ENCODE results near the gene ZNF224. TPM values are rescaled to one million over a fixed set of nuclear protein-coding genes. Genes with fewer than 3 reads are reported as not detected.

The ZNF224 gene
- total and polyA plus RNA-seq, 9 donors = 16.2 to 31.0 (median 24.1) TPM

- no peak for TF ChIP-seq CTCF (IDR thresholded peaks at IDR 0.05)
- no peak for TF ChIP-seq POLR2A (IDR thresholded peaks at IDR 0.05)
- no peak for TF ChIP-seq EP300 (IDR thresholded peaks at IDR 0.05)
- Histone ChIP-seq H3K9me3 (peaks cover 13 to 59% of the 10 kb centered on the region in 2 donors), H3K4me1 (ENCODE audit: insufficient read depth) (no peaks in the 10 kb centered on the region), H3K27ac (no peak overlapping the region), H3K36me3 (peaks cover 4% of the 10 kb centered on the region), H3K4me3 (no peak overlapping the region), H3K27me3 (no peaks in the 10 kb centered on the region)
- DNase-seq = no peak
- 94 to 98% (median 96%) methylated on average over 2 of the region's 2 CpGs for WGBS, 3 donors
- intact Hi-C loops (cut with DNase I) = no loop called here
Observed at GRCh38 chr19:44156475-44156874, 62.3 kb downstream of the ZNF224 start.

Small RNA genes lying within 50 kb of the gene (small RNA-seq; reads per million reads assigned to genes)
- not detected for gene RNU6-902P

Other genes starting within 250 kb of the ZNF224 start
- 1 to 10 TPM; 2.1 to 6.4 (median 4.6) TPM for gene ZNF404, start 210.4 kb upstream of the ZNF224 start, total RNA-seq
- gene ZNF404, start 210.4 kb upstream of the ZNF224 start, polyA plus RNA-seq = 1 to 10 TPM; 3.2 TPM
- gene ZNF45, start 159.1 kb upstream of the ZNF224 start, total RNA-seq = 10 to 100 TPM in 5 of 7 donors, 1 to 10 TPM in 2; 8.3 to 18.8 (median 15.1) TPM
- gene ZNF45, start 159.1 kb upstream of the ZNF224 start, polyA plus RNA-seq = 10 to 100 TPM in 1 of 2 donors, 1 to 10 TPM in 1; 7.0 to 13.4 TPM
- gene ZNF221, start 143.1 kb upstream of the ZNF224 start, total RNA-seq = 10 to 100 TPM in 1 of 7 donors, 1 to 10 TPM in 6; 2.2 to 11.5 (median 8.0) TPM
- 1 to 10 TPM; 2.3 to 3.3 TPM for gene ZNF221, start 143.1 kb upstream of the ZNF224 start, polyA plus RNA-seq
- 10 to 100 TPM in 5 of 7 donors, 1 to 10 TPM in 2; 3.7 to 13.2 (median 10.7) TPM for gene ZNF155, start 110.2 kb upstream of the ZNF224 start, total RNA-seq
- gene ZNF155, start 110.2 kb upstream of the ZNF224 start, polyA plus RNA-seq = 1 to 10 TPM; 6.4 to 9.7 TPM
- 10 to 100 TPM in 1 of 7 donors, 1 to 10 TPM in 6; 2.6 to 11.2 (median 4.4) TPM for gene ZNF230, start 91.4 kb upstream of the ZNF224 start, total RNA-seq
- 1 to 10 TPM; 3.5 to 4.1 TPM for gene ZNF230, start 91.4 kb upstream of the ZNF224 start, polyA plus RNA-seq
- gene ZNF222, start 69.0 kb upstream of the ZNF224 start, total RNA-seq = 1 to 10 TPM; 3.3 to 6.0 (median 4.1) TPM
- gene ZNF222, start 69.0 kb upstream of the ZNF224 start, polyA plus RNA-seq = 1 to 10 TPM; 4.8 to 4.9 TPM
- gene ZNF223, start 42.3 kb upstream of the ZNF224 start, total RNA-seq = 1 to 10 TPM; 3.5 to 7.3 (median 4.7) TPM
- gene ZNF223, start 42.3 kb upstream of the ZNF224 start, polyA plus RNA-seq = 1 to 10 TPM; 4.5 to 6.3 TPM
- 1 to 10 TPM in 6 of 7 donors, under 1 TPM in 1; 0.92 to 2.7 (median 2.1) TPM for gene ZNF284, start 22.2 kb upstream of the ZNF224 start, total RNA-seq
- 1 to 10 TPM in 1 of 2 donors, under 1 TPM in 1; 0.90 to 2.1 TPM for gene ZNF284, start 22.2 kb upstream of the ZNF224 start, polyA plus RNA-seq
- 1 to 10 TPM; 3.6 to 8.2 (median 6.9) TPM for gene ZNF225, start 19.0 kb downstream of the ZNF224 start, total RNA-seq
- gene ZNF225, start 19.0 kb downstream of the ZNF224 start, polyA plus RNA-seq = 1 to 10 TPM; 3.5 to 6.4 TPM
- gene ZNF234, start 47.2 kb downstream of the ZNF224 start, total RNA-seq = 10 to 100 TPM in 5 of 7 donors, 1 to 10 TPM in 2; 5.5 to 14.4 (median 11.3) TPM
- 1 to 10 TPM; 4.2 to 8.5 TPM for gene ZNF234, start 47.2 kb downstream of the ZNF224 start, polyA plus RNA-seq
- gene ZNF226, start 70.7 kb downstream of the ZNF224 start, total RNA-seq = 10 to 100 TPM; 11.5 to 30.3 (median 22.4) TPM
- 10 to 100 TPM; 18.1 to 27.3 TPM for gene ZNF226, start 70.7 kb downstream of the ZNF224 start, polyA plus RNA-seq
- gene ZNF227, start 118.2 kb downstream of the ZNF224 start, total RNA-seq = 10 to 100 TPM in 6 of 7 donors, 1 to 10 TPM in 1; 7.3 to 29.5 (median 24.8) TPM
- gene ZNF227, start 118.2 kb downstream of the ZNF224 start, polyA plus RNA-seq = 10 to 100 TPM; 10.6 to 13.8 TPM
- gene ZNF233, start 165.5 kb downstream of the ZNF224 start, total RNA-seq = under 1 TPM in 5 of 7 donors, not detected in 2; 0.13 to 0.65 (median 0.57) TPM
- gene ZNF233, start 165.5 kb downstream of the ZNF224 start, polyA plus RNA-seq = under 1 TPM; 0.21 to 0.55 TPM
- gene ZNF235, start 210.7 kb downstream of the ZNF224 start, total RNA-seq = 1 to 10 TPM; 3.9 to 7.4 (median 6.2) TPM
- 1 to 10 TPM; 2.5 to 4.5 TPM for gene ZNF235, start 210.7 kb downstream of the ZNF224 start, polyA plus RNA-seq

All from ovary (tissue), 9 donors.